ENCODE measurements around the gene GPR37L1.

GPR37L1 gene

GRCh38 chr1:202086579-202087350, 36.0 kb upstream of the GPR37L1 start:
- H3K4me1 ChIP-seq (ENCODE audit: control insufficient read depth in 5 of 5, insufficient read depth in 5 of 5, low read length in 5 of 5) = peaks cover 2 to 38% (median 32%) of the 10 kb centered on the region in 5 donors
- H3K27ac ChIP-seq (ENCODE audit: low read depth, low read length) = no peak overlapping the region
- H3K9ac ChIP-seq (ENCODE audit: low read length in 5 of 5) = no peak overlapping the region

GRCh38 chr1:202088206-202088605, 34.5 kb upstream of the GPR37L1 start:
- no peaks in the 10 kb centered on the region for H3K9me3 ChIP-seq (ENCODE audit: control insufficient read depth in 5 of 5, low read length in 5 of 5)
- no peak overlapping the region for H3K4me3 ChIP-seq (ENCODE audit: low read depth in 1 of 5, low read length in 5 of 5)
- peaks cover 2 to 38% (median 32%) of the 10 kb centered on the region in 5 donors for H3K4me1 ChIP-seq (ENCODE audit: control insufficient read depth in 5 of 5, insufficient read depth in 5 of 5, low read length in 5 of 5)
- H3K36me3 ChIP-seq (ENCODE audit: control insufficient read depth in 5 of 5, insufficient read depth in 5 of 5, low read length in 5 of 5) = no peaks in the 10 kb centered on the region
- H3K27me3 ChIP-seq (ENCODE audit: control insufficient read depth in 5 of 5, insufficient read depth in 4 of 5, low read length in 5 of 5) = no peaks in the 10 kb centered on the region
- no peak overlapping the region for H3K9ac ChIP-seq (ENCODE audit: low read length in 5 of 5)
- no peak overlapping the region for H3K27ac ChIP-seq (ENCODE audit: low read depth, low read length)

More at GRCh38 chr1:202086579-202087350, 36.0 kb upstream of the GPR37L1 start:
- H3K36me3 ChIP-seq (ENCODE audit: control insufficient read depth in 5 of 5, insufficient read depth in 5 of 5, low read length in 5 of 5) = no peaks in the 10 kb centered on the region
- H3K4me3 ChIP-seq (ENCODE audit: low read depth in 1 of 5, low read length in 5 of 5) = no peak overlapping the region
- no peaks in the 10 kb centered on the region for H3K9me3 ChIP-seq (ENCODE audit: control insufficient read depth in 5 of 5, low read length in 5 of 5)
- H3K27me3 ChIP-seq (ENCODE audit: control insufficient read depth in 5 of 5, insufficient read depth in 4 of 5, low read length in 5 of 5) = no peaks in the 10 kb centered on the region

GRCh38 chr1:202090994-202091393, 31.7 kb upstream of the GPR37L1 start:
- Histone ChIP-seq H3K4me3 (ENCODE audit: low read depth in 1 of 5, low read length in 5 of 5) (no peak overlapping the region), H3K27ac (ENCODE audit: low read depth, low read length) (no peak overlapping the region), H3K9me3 (ENCODE audit: control insufficient read depth in 5 of 5, low read length in 5 of 5) (no peaks in the 10 kb centered on the region), H3K9ac (ENCODE audit: low read length in 5 of 5) (no peak overlapping the region), H3K36me3 (ENCODE audit: control insufficient read depth in 5 of 5, insufficient read depth in 5 of 5, low read length in 5 of 5) (no peaks in the 10 kb centered on the region), H3K27me3 (ENCODE audit: control insufficient read depth in 5 of 5, insufficient read depth in 4 of 5, low read length in 5 of 5) (no peaks in the 10 kb centered on the region), H3K4me1 (ENCODE audit: control insufficient read depth in 5 of 5, insufficient read depth in 5 of 5, low read length in 5 of 5) (peaks cover 0 to 26% (median 23%) of the 10 kb centered on the region in 5 donors)

GRCh38 chr1:202093858-202094257, 28.9 kb upstream of the GPR37L1 start:
- no peaks in the 10 kb centered on the region for H3K4me1 ChIP-seq (ENCODE audit: control insufficient read depth in 5 of 5, insufficient read depth in 5 of 5, low read length in 5 of 5)
- H3K4me3 ChIP-seq (ENCODE audit: low read depth in 1 of 5, low read length in 5 of 5) = no peak overlapping the region

GRCh38 chr1:202101184-202101583, 21.5 kb upstream of the GPR37L1 start:
- Histone ChIP-seq H3K4me3 (ENCODE audit: low read depth in 1 of 5, low read length in 5 of 5) (no peak overlapping the region), H3K27ac (ENCODE audit: low read depth, low read length) (no peak overlapping the region), H3K9ac (ENCODE audit: low read length in 5 of 5) (no peak overlapping the region)

More at GRCh38 chr1:202093858-202094257, 28.9 kb upstream of the GPR37L1 start:
- Histone ChIP-seq H3K27me3 (ENCODE audit: control insufficient read depth in 5 of 5, insufficient read depth in 4 of 5, low read length in 5 of 5) (no peaks in the 10 kb centered on the region), H3K27ac (ENCODE audit: low read depth, low read length) (no peak overlapping the region), H3K9ac (ENCODE audit: low read length in 5 of 5) (no peak overlapping the region), H3K36me3 (ENCODE audit: control insufficient read depth in 5 of 5, insufficient read depth in 5 of 5, low read length in 5 of 5) (no peaks in the 10 kb centered on the region), H3K9me3 (ENCODE audit: control insufficient read depth in 5 of 5, low read length in 5 of 5) (no peaks in the 10 kb centered on the region)

GRCh38 chr1:202104073-202104472, 18.6 kb upstream of the GPR37L1 start:
- Histone ChIP-seq H3K9ac (ENCODE audit: low read length in 5 of 5) (no peak overlapping the region), H3K9me3 (ENCODE audit: control insufficient read depth in 5 of 5, low read length in 5 of 5) (no peaks in the 10 kb centered on the region), H3K36me3 (ENCODE audit: control insufficient read depth in 5 of 5, insufficient read depth in 5 of 5, low read length in 5 of 5) (no peaks in the 10 kb centered on the region), H3K27ac (ENCODE audit: low read depth, low read length) (no peak overlapping the region), H3K4me3 (ENCODE audit: low read depth in 1 of 5, low read length in 5 of 5) (no peak overlapping the region), H3K27me3 (ENCODE audit: control insufficient read depth in 5 of 5, insufficient read depth in 4 of 5, low read length in 5 of 5) (peaks cover 0 to 3% (median 0%) of the 10 kb centered on the region in 5 donors), H3K4me1 (ENCODE audit: control insufficient read depth in 5 of 5, insufficient read depth in 5 of 5, low read length in 5 of 5) (no peaks in the 10 kb centered on the region)

More at GRCh38 chr1:202101184-202101583, 21.5 kb upstream of the GPR37L1 start:
- no peaks in the 10 kb centered on the region for H3K4me1 ChIP-seq (ENCODE audit: control insufficient read depth in 5 of 5, insufficient read depth in 5 of 5, low read length in 5 of 5)
- H3K36me3 ChIP-seq (ENCODE audit: control insufficient read depth in 5 of 5, insufficient read depth in 5 of 5, low read length in 5 of 5) = no peaks in the 10 kb centered on the region
- H3K27me3 ChIP-seq (ENCODE audit: control insufficient read depth in 5 of 5, insufficient read depth in 4 of 5, low read length in 5 of 5) = peaks cover 0 to 3% (median 0%) of the 10 kb centered on the region in 5 donors
- H3K9me3 ChIP-seq (ENCODE audit: control insufficient read depth in 5 of 5, low read length in 5 of 5) = no peaks in the 10 kb centered on the region

GRCh38 chr1:202105571-202106339, 17.0 kb upstream of the GPR37L1 start:
- no peak overlapping the region for H3K27ac ChIP-seq (ENCODE audit: low read depth, low read length)
- no peaks in the 10 kb centered on the region for H3K9me3 ChIP-seq (ENCODE audit: control insufficient read depth in 5 of 5, low read length in 5 of 5)

GRCh38 chr1:202106340-202107254, 16.1 kb upstream of the GPR37L1 start:
- H3K9me3 ChIP-seq (ENCODE audit: control insufficient read depth in 5 of 5, low read length in 5 of 5) = no peaks in the 10 kb centered on the region
- no peak overlapping the region for H3K4me3 ChIP-seq (ENCODE audit: low read depth in 1 of 5, low read length in 5 of 5)
- H3K36me3 ChIP-seq (ENCODE audit: control insufficient read depth in 5 of 5, insufficient read depth in 5 of 5, low read length in 5 of 5) = no peaks in the 10 kb centered on the region
- H3K27ac ChIP-seq (ENCODE audit: low read depth, low read length) = no peak overlapping the region
- H3K27me3 ChIP-seq (ENCODE audit: control insufficient read depth in 5 of 5, insufficient read depth in 4 of 5, low read length in 5 of 5) = peaks cover 0 to 3% (median 0%) of the 10 kb centered on the region in 5 donors
- H3K4me1 ChIP-seq (ENCODE audit: control insufficient read depth in 5 of 5, insufficient read depth in 5 of 5, low read length in 5 of 5) = no peaks in the 10 kb centered on the region
- no peak overlapping the region for H3K9ac ChIP-seq (ENCODE audit: low read length in 5 of 5)

More at GRCh38 chr1:202105571-202106339, 17.0 kb upstream of the GPR37L1 start:
- peaks cover 0 to 3% (median 0%) of the 10 kb centered on the region in 5 donors for H3K27me3 ChIP-seq (ENCODE audit: control insufficient read depth in 5 of 5, insufficient read depth in 4 of 5, low read length in 5 of 5)
- H3K4me3 ChIP-seq (ENCODE audit: low read depth in 1 of 5, low read length in 5 of 5) = no peak overlapping the region
- H3K4me1 ChIP-seq (ENCODE audit: control insufficient read depth in 5 of 5, insufficient read depth in 5 of 5, low read length in 5 of 5) = no peaks in the 10 kb centered on the region
- no peaks in the 10 kb centered on the region for H3K36me3 ChIP-seq (ENCODE audit: control insufficient read depth in 5 of 5, insufficient read depth in 5 of 5, low read length in 5 of 5)
- no peak overlapping the region for H3K9ac ChIP-seq (ENCODE audit: low read length in 5 of 5)

- Histone ChIP-seq H3K4me3 (ENCODE audit: low read depth in 1 of 5, low read length in 5 of 5) (no peak overlapping the region), H3K27ac (ENCODE audit: low read depth, low read length) (no peak overlapping the region), H3K4me1 (ENCODE audit: control insufficient read depth in 5 of 5, insufficient read depth in 5 of 5, low read length in 5 of 5) (no peaks in the 10 kb centered on the region)
These were observed 15.4 kb upstream of the GPR37L1 start for GRCh38 chr1:202107321-202107761.

More at GRCh38 chr1:202107321-202107761, 15.4 kb upstream of the GPR37L1 start:
- no peaks in the 10 kb centered on the region for H3K9me3 ChIP-seq (ENCODE audit: control insufficient read depth in 5 of 5, low read length in 5 of 5)
- H3K27me3 ChIP-seq (ENCODE audit: control insufficient read depth in 5 of 5, insufficient read depth in 4 of 5, low read length in 5 of 5) = peaks cover 0 to 3% (median 0%) of the 10 kb centered on the region in 5 donors
- no peak overlapping the region for H3K9ac ChIP-seq (ENCODE audit: low read length in 5 of 5)
- no peaks in the 10 kb centered on the region for H3K36me3 ChIP-seq (ENCODE audit: control insufficient read depth in 5 of 5, insufficient read depth in 5 of 5, low read length in 5 of 5)

Data from subcutaneous abdominal adipose tissue (tissue), 5 donors.